ENCODE data around the gene USP43. TPM values are rescaled to one million over a fixed set of nuclear protein-coding genes. Genes with fewer than 3 reads are reported as not detected.

The USP43 gene
- polyA plus RNA-seq, 1 of the 3 experiments (the other 2 are of a cell fraction) = 0.07 TPM

DNA sequence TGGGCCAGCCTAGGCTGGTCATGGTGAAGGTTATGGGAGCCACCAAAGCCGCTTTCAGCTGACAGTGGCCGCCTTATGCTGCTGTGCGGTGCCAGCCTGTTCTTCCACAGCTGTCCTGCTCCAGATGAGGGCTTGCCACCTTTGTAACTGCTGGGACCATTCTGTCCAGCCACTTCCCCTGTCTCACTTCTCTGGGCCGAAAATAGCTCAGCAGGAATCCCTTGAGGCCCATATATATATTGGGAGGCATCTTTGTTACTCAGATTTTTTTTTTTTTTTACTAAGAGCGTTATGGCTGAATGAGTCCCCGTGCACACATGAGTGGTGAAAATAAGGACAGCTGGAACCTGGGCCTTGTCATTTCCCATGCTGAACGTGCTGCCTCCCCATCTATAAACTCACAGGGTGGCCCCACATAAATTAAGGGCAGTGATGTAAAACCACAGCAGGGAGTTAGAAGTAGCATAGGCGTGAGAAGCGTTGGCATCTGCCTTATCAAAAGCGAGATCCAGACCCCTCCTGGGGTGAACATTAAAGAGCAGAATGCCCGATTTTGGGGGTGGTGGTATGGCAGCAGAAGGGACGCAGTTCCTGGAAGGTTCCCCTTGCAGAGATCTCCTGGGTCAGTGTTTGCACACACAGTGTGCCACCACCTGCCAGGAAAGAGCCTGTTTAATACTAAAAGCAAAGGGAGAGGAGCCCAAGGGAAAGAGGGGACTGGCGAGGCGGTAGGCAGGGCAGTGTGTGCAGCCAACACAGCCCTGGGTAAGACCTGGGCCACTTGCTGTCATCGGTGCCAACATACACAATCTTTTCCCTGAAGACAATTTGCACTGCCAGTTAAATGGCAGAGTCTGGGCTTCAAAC, 57.8 kb downstream of the USP43 start:
- no peaks in the 10 kb centered on the region for H3K9me3 ChIP-seq
- 14% methylated on average over 15 of the region's 15 CpGs for WGBS (ENCODE audit: low lambda C conversion rate)

DNA sequence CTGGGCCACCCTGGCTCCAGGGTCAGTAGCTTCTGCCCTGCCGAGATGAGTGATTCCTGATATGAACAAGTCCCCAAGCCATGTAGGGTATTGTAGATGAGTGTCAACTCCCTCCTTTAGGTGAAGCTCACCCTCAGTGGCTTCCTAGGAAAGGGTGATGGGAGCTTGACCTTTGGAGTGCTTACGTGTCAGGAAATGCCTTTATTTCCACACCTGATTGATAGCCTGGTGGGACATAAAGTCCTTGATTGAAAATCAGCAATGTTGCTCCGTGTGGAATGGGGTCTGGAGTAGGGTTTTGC, 58.4 kb downstream of the USP43 start:
- Histone ChIP-seq H3K79me2 (ENCODE audit: insufficient read depth) (no peaks in the 10 kb centered on the region), H3K27ac (ENCODE audit: low read depth in 2 of 2, low read length in 1 of 2) (no peak overlapping the region), H3K9me2 (no peaks in the 10 kb centered on the region), H3K4me3 (ENCODE audit: low read depth in 2 of 2, low read length in 1 of 2) (no peak overlapping the region), H3K9me3 (no peaks in the 10 kb centered on the region), H3K36me3 (replicated peaks in 1 of 2; ENCODE audit: control insufficient read depth in 1 of 2, insufficient read depth in 2 of 2, low read length in 1 of 2) (no peaks in the 10 kb centered on the region), H3K4me1 (ENCODE audit: control insufficient read depth in 1 of 2, insufficient read depth in 2 of 2, low read depth in 1 of 2, low read length in 1 of 2) (no peaks in the 10 kb centered on the region), H3K4me2 (no peak overlapping the region), H3K9ac (no peak overlapping the region), H3K27me3 (ENCODE audit: insufficient read depth) (peaks cover 14% of the 10 kb centered on the region), H2AFZ (ENCODE audit: low read depth) (no peak overlapping the region), H4K20me1 (ENCODE audit: insufficient read depth) (no peaks in the 10 kb centered on the region), H3F3A (replicated peaks; ENCODE audit: insufficient read depth) (no peaks in the 10 kb centered on the region)
- TF ChIP-seq SMC3 (IDR thresholded peaks at IDR 0.05; ENCODE audit: low read depth, low read length) = no peak
- TF ChIP-seq, protein P1, sequence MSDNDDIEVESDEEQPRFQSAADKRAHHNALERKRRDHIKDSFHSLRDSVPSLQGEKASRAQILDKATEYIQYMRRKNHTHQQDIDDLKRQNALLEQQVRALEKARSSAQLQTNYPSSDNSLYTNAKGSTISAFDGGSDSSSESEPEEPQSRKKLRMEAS (IDR thresholded peaks at IDR 0.05; ENCODE audit: low read depth) = no peak
- ChIA-PET POLR2A (no interaction called here), CTCF (no interaction called here)
- WGBS (ENCODE audit: low lambda C conversion rate) = 6% methylated on average over 3 of the region's 3 CpGs
- no peak for DNase-seq

More for the DNA sequence above, 57.8 kb downstream of the USP43 start:
- ChIA-PET CTCF (no interaction called here), POLR2A (no interaction called here)
- Histone ChIP-seq H3K9me2 (no peaks in the 10 kb centered on the region), H3F3A (replicated peaks; ENCODE audit: insufficient read depth) (no peaks in the 10 kb centered on the region), H3K4me1 (ENCODE audit: control insufficient read depth in 1 of 2, insufficient read depth in 2 of 2, low read depth in 1 of 2, low read length in 1 of 2) (no peaks in the 10 kb centered on the region), H3K79me2 (ENCODE audit: insufficient read depth) (no peaks in the 10 kb centered on the region), H3K9ac (no peak overlapping the region), H3K27me3 (ENCODE audit: insufficient read depth) (peaks cover 14% of the 10 kb centered on the region), H3K4me2 (no peak overlapping the region), H4K20me1 (ENCODE audit: insufficient read depth) (no peaks in the 10 kb centered on the region), H3K27ac (ENCODE audit: low read depth in 2 of 2, low read length in 1 of 2) (no peak overlapping the region), H3K4me3 (ENCODE audit: low read depth in 2 of 2, low read length in 1 of 2) (no peak overlapping the region), H3K36me3 (replicated peaks in 1 of 2; ENCODE audit: control insufficient read depth in 1 of 2, insufficient read depth in 2 of 2, low read length in 1 of 2) (no peaks in the 10 kb centered on the region), H2AFZ (ENCODE audit: low read depth) (no peak overlapping the region)
- TF ChIP-seq RFX5 (IDR thresholded peaks at IDR 0.05; ENCODE audit: low read length) (no peak), YY1 (IDR thresholded peaks at IDR 0.05; ENCODE audit: low read depth) (no peak), REST (IDR thresholded peaks at IDR 0.05; ENCODE audit: low read depth, low read length) (no peak), MEF2A (IDR thresholded peaks at IDR 0.05; ENCODE audit: borderline replicate concordance, low read depth) (no peak), RAD21 (IDR thresholded peaks at IDR 0.05; ENCODE audit: low read length) (no peak), FOXJ3 (CRISPR knock-in tag; IDR thresholded peaks at IDR 0.05) (no peak), EP300 (IDR thresholded peaks at IDR 0.05; ENCODE audit: borderline replicate concordance in 1 of 2, low read depth in 1 of 2, low read length in 1 of 2) (no peak), SMC3 (IDR thresholded peaks at IDR 0.05; ENCODE audit: low read depth, low read length) (no peak)
- DNase-seq = no peak
